KOPT-K1 (cell line): Measurements from ENCODE around the gene ZNF792.
"Not testable (repeated sequence)": the region's sequence is repeated elsewhere in the genome, so short reads cannot be mapped to it uniquely, and the experiment has no call there.

Experiments
- H3K27ac ChIP-seq: fragments of 200-600 bp; sonication (generic); 2 replicates; pipeline ENCODE4 v1.5.1; 2016; ENCODE audit warnings: antibody characterized with exemption, mild to moderate bottlenecking, low read depth, low read length; ENCODE audit not compliant: poor library complexity, severe bottlenecking
- H3K36me3 ChIP-seq: fragments of 200-600 bp; sonication (generic); 2 replicates; pipeline ENCODE4 v1.5.1; 2017; ENCODE audit warnings: antibody characterized with exemption, mild to moderate bottlenecking, low read length, moderate library complexity; ENCODE audit not compliant: insufficient read depth
- H3K9me3 ChIP-seq: fragments of 200-600 bp; sonication (generic); 2 replicates; pipeline ENCODE4 v1.5.1; 2017; ENCODE audit warnings: antibody characterized with exemption, low read length, mild to moderate bottlenecking; ENCODE audit not compliant: insufficient read depth, poor library complexity, severe bottlenecking

The ZNF792 gene

GRCh38 chr19:34989298-34989697 is 25.3 kb upstream of the ZNF792 start:
- peaks cover 1% of the 10 kb centered on the region for H3K9me3 ChIP-seq
- no peak overlapping the region for H3K27ac ChIP-seq
- no peaks in the 10 kb centered on the region for H3K36me3 ChIP-seq

GRCh38 chr19:34988119-34988518 is 24.1 kb upstream of the ZNF792 start:
- no peaks in the 10 kb centered on the region for H3K36me3 ChIP-seq
- H3K9me3 ChIP-seq: no peaks in the 10 kb centered on the region
- H3K27ac ChIP-seq: no peak overlapping the region

GRCh38 chr19:34985249-34986022 is 21.4 kb upstream of the ZNF792 start:
- Histone ChIP-seq H3K9me3 (no peaks in the 10 kb centered on the region), H3K36me3 (no peaks in the 10 kb centered on the region), H3K27ac (no peak overlapping the region)

- no peak overlapping the region for H3K27ac ChIP-seq
- H3K9me3 ChIP-seq: no peaks in the 10 kb centered on the region
Measured at GRCh38 chr19:34984287-34984686, 20.3 kb upstream of the ZNF792 start.

GRCh38 chr19:34983786-34984185 is 19.8 kb upstream of the ZNF792 start:
- no peaks in the 10 kb centered on the region for H3K9me3 ChIP-seq
- H3K36me3 ChIP-seq: no peaks in the 10 kb centered on the region
- no peak overlapping the region for H3K27ac ChIP-seq

More at GRCh38 chr19:34984287-34984686, 20.3 kb upstream of the ZNF792 start:
- no peaks in the 10 kb centered on the region for H3K36me3 ChIP-seq

GRCh38 chr19:34982275-34982674 is 18.2 kb upstream of the ZNF792 start:
- no peaks in the 10 kb centered on the region for H3K36me3 ChIP-seq
- H3K9me3 ChIP-seq: no peaks in the 10 kb centered on the region
- H3K27ac ChIP-seq: no peak overlapping the region

DNA sequence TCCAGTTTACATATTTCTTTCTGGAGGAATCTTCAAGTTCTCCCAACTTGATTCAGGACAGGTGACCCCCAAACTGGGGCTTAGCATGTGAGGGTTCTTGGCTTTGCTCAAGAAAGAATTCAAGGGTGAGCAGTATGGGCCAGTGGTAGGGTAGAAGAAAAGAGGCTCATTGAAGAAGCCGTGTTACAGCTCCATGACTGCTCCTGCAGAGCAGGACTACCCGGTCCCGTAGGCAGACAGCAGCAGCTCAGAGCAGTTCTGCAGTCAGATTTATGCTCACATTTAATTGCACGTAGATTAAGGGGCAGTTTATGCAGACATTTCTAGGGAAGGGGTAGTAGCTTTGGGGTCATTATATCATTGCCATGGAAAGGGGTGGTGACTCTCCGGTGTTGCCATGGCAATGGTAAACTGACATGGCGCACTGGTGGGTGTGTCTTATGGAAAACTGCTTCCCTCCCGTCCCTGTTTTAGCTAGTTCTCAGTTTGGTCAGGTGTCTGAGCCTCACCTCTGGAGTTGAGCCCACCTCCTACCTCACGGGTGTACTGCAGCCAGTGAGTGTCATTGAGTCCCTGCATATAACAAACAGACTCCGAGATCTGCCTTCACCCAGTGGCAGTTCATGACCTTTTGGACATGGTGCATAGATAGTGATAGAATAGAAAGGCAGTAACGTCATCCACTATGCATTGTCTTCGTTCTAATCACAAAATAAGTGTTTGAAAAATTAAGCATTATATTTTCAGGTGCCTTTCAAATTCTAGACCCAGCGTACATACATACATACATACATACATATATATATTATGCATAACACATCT is 16.0 kb upstream of the ZNF792 start:
- Histone ChIP-seq H3K27ac (no peak overlapping the region), H3K9me3 (peaks cover 8% of the 10 kb centered on the region), H3K36me3 (no peaks in the 10 kb centered on the region)

GRCh38 chr19:34976611-34977010 is 12.6 kb upstream of the ZNF792 start:
- Histone ChIP-seq H3K9me3 (peaks cover 17% of the 10 kb centered on the region), H3K36me3 (no peaks in the 10 kb centered on the region), H3K27ac (no peak overlapping the region)

- H3K27ac ChIP-seq: no peak overlapping the region
- H3K9me3 ChIP-seq: peaks cover 32% of the 10 kb centered on the region
- H3K36me3 ChIP-seq: no peaks in the 10 kb centered on the region
Measured at GRCh38 chr19:34975056-34975455, 11.0 kb upstream of the ZNF792 start.

GRCh38 chr19:34974646-34975045 is 10.6 kb upstream of the ZNF792 start:
- peaks cover 36% of the 10 kb centered on the region for H3K9me3 ChIP-seq
- no peaks in the 10 kb centered on the region for H3K36me3 ChIP-seq
- no peak overlapping the region for H3K27ac ChIP-seq

DNA sequence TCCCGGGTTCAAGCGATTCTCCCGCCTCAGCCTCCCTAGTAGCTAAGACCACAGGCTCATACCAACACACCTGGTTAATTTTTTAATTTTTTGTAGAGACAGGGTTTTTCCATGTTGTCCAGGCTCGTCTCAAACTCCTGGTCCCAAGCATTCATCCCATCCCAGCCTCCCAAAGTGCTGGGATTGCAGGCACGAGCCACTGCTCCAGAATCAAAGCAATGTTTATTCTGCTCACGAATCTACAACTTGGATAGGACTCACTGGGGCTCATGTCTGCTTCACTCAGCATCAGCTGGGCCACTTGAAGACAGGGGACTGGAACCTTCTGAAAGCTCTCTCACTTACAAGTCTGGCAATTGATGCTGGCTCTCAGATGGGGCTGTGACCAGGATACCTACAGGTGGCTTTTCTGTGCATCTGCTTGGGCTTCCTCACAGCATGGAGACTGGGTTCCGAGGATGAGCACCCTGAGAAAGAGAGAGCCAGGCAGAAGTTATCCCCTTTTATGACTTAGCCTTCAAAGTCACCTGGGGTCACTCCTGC is 8.2 kb upstream of the ZNF792 start:
- H3K36me3 ChIP-seq: no peaks in the 10 kb centered on the region
- H3K9me3 ChIP-seq: peaks cover 60% of the 10 kb centered on the region
- H3K27ac ChIP-seq: no peak overlapping the region

DNA sequence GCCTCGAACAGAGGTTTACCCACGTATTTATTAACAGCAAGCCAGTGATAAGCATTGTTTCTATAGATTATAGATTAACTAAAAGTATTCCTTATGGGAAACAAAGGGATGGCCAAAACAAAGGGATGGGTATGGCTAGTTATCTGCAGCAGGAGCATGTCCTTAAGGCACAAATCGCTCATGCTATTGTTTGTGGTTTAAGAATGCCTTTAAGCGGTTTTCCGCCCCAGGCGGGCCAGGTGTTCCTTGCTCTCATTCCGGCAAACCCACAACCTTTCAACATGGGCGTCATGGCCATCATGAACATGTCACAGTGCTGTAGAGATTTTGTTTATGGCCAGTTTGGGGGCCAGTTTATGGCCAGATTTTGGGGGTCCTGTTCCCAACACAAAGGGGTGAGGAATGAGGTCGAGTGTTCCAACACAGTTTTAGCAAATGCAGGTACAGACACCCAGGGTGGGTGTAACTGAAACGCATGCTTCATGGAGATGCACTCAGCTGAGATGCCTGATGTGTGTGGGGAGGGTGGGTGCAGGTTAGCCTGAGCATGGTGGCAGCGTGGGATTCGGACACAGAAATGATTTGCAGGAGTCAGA is 6.3 kb upstream of the ZNF792 start:
- H3K9me3 ChIP-seq: peaks cover 68% of the 10 kb centered on the region
- H3K36me3 ChIP-seq: not testable (repeated sequence)

GRCh38 chr19:34969721-34970120 is 5.7 kb upstream of the ZNF792 start:
- H3K36me3 ChIP-seq: no peaks in the 10 kb centered on the region
- no peak overlapping the region for H3K27ac ChIP-seq
- H3K9me3 ChIP-seq: peaks cover 69% of the 10 kb centered on the region

More for the DNA sequence above, 6.3 kb upstream of the ZNF792 start:
- not testable (repeated sequence) for H3K27ac ChIP-seq

DNA sequence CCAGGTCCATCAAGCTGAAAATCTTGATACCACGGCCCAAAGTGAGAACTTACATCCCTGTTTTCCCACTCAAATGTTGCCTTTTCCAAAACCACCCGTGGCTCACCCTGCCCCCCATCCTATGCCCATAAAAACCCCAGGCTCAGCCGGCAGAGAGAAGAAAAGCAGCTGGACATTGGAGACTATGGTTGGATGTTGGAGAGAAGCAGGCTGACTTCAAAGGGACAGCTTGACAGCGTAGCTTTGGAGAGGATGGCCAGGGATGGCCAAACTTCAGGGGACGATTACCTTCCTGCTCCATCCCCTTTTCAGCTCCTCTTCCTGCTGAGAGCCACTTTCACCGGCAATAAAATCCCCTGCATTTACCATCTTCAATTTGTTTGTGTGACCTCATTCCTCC is 3.5 kb upstream of the ZNF792 start:
- no peaks in the 10 kb centered on the region for H3K36me3 ChIP-seq
- H3K9me3 ChIP-seq: peaks cover 79% of the 10 kb centered on the region
- H3K27ac ChIP-seq: no peak overlapping the region

- Histone ChIP-seq H3K9me3 (peaks cover 81% of the 10 kb centered on the region), H3K36me3 (peaks cover 14% of the 10 kb centered on the region; the same call in 1 of the 2 replicates)
Measured at GRCh38 chr19:34965505-34965904, 1.5 kb upstream of the ZNF792 start.

More at GRCh38 chr19:34965505-34965904, 1.5 kb upstream of the ZNF792 start:
- not testable (repeated sequence) for H3K27ac ChIP-seq
